Measurements from ENCODE around the gene PLET1. TPM values are rescaled to one million over a fixed set of nuclear protein-coding genes. Genes with fewer than 3 reads are reported as not detected.

PLET1 gene
- total and polyA plus RNA-seq, 4 donors, result not detected

GRCh38 chr11:112300094-112300786, 39.6 kb upstream of the PLET1 start:
- H3K27ac ChIP-seq (ENCODE audit: low read depth in 1 of 2, low read length in 2 of 2), result no peak overlapping the region
- H3K9ac ChIP-seq (ENCODE audit: low read depth in 1 of 2, low read length in 2 of 2), result no peak overlapping the region
- H3K36me3 ChIP-seq (ENCODE audit: control insufficient read depth in 4 of 4, insufficient read depth in 3 of 4, low read depth in 1 of 4, low read length in 3 of 4), result no peaks in the 10 kb centered on the region
- no peak for DNase-seq (ENCODE audit: low spot score)
- H3K4me1 ChIP-seq (ENCODE audit: control insufficient read depth in 4 of 4, insufficient read depth in 4 of 4, low read length in 3 of 4), result peaks cover 0 to 7% (median 3%) of the 10 kb centered on the region in 4 donors
- WGBS, result 89% methylated on average over 17 of the region's 17 CpGs
- H3K27me3 ChIP-seq (ENCODE audit: control insufficient read depth in 4 of 4, insufficient read depth in 4 of 4, low read length in 3 of 4), result no peaks in the 10 kb centered on the region
- no peaks in the 10 kb centered on the region for H3K9me3 ChIP-seq (ENCODE audit: control insufficient read depth in 4 of 4, low read length in 3 of 4)
- TF ChIP-seq, protein P1, sequence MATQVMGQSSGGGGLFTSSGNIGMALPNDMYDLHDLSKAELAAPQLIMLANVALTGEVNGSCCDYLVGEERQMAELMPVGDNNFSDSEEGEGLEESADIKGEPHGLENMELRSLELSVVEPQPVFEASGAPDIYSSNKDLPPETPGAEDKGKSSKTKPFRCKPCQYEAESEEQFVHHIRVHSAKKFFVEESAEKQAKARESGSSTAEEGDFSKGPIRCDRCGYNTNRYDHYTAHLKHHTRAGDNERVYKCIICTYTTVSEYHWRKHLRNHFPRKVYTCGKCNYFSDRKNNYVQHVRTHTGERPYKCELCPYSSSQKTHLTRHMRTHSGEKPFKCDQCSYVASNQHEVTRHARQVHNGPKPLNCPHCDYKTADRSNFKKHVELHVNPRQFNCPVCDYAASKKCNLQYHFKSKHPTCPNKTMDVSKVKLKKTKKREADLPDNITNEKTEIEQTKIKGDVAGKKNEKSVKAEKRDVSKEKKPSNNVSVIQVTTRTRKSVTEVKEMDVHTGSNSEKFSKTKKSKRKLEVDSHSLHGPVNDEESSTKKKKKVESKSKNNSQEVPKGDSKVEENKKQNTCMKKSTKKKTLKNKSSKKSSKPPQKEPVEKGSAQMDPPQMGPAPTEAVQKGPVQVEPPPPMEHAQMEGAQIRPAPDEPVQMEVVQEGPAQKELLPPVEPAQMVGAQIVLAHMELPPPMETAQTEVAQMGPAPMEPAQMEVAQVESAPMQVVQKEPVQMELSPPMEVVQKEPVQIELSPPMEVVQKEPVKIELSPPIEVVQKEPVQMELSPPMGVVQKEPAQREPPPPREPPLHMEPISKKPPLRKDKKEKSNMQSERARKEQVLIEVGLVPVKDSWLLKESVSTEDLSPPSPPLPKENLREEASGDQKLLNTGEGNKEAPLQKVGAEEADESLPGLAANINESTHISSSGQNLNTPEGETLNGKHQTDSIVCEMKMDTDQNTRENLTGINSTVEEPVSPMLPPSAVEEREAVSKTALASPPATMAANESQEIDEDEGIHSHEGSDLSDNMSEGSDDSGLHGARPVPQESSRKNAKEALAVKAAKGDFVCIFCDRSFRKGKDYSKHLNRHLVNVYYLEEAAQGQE (IDR thresholded peaks at IDR 0.05), result no peak
- TF ChIP-seq EGR1 (IDR thresholded peaks at IDR 0.05; ENCODE audit: low read depth in 2 of 2), result no peak
- TF ChIP-seq GABPA (IDR thresholded peaks at IDR 0.05 in 1 of 2, conservative IDR thresholded peaks at IDR 0.05 in 1 of 2), result no peak
- no peak for TF ChIP-seq JUND (IDR thresholded peaks at IDR 0.05)
- TF ChIP-seq SP1 (IDR thresholded peaks at IDR 0.05), result no peak
- TF ChIP-seq YY1 (IDR thresholded peaks at IDR 0.05), result no peak
- no peak for TF ChIP-seq RXRA (IDR thresholded peaks at IDR 0.05)
- TF ChIP-seq FOXA2 (IDR thresholded peaks at IDR 0.05), result no peak
- TF ChIP-seq RAD21 (IDR thresholded peaks at IDR 0.05), result no peak
- TF ChIP-seq, protein P2, sequence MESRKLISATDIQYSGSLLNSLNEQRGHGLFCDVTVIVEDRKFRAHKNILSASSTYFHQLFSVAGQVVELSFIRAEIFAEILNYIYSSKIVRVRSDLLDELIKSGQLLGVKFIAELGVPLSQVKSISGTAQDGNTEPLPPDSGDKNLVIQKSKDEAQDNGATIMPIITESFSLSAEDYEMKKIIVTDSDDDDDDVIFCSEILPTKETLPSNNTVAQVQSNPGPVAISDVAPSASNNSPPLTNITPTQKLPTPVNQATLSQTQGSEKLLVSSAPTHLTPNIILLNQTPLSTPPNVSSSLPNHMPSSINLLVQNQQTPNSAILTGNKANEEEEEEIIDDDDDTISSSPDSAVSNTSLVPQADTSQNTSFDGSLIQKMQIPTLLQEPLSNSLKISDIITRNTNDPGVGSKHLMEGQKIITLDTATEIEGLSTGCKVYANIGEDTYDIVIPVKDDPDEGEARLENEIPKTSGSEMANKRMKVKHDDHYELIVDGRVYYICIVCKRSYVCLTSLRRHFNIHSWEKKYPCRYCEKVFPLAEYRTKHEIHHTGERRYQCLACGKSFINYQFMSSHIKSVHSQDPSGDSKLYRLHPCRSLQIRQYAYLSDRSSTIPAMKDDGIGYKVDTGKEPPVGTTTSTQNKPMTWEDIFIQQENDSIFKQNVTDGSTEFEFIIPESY (IDR thresholded peaks at IDR 0.05), result no peak
- no peak for TF ChIP-seq HNF4A (conservative IDR thresholded peaks at IDR 0.05)
- TF ChIP-seq FOXA1 (IDR thresholded peaks at IDR 0.05), result no peak
- TF ChIP-seq, protein P3, sequence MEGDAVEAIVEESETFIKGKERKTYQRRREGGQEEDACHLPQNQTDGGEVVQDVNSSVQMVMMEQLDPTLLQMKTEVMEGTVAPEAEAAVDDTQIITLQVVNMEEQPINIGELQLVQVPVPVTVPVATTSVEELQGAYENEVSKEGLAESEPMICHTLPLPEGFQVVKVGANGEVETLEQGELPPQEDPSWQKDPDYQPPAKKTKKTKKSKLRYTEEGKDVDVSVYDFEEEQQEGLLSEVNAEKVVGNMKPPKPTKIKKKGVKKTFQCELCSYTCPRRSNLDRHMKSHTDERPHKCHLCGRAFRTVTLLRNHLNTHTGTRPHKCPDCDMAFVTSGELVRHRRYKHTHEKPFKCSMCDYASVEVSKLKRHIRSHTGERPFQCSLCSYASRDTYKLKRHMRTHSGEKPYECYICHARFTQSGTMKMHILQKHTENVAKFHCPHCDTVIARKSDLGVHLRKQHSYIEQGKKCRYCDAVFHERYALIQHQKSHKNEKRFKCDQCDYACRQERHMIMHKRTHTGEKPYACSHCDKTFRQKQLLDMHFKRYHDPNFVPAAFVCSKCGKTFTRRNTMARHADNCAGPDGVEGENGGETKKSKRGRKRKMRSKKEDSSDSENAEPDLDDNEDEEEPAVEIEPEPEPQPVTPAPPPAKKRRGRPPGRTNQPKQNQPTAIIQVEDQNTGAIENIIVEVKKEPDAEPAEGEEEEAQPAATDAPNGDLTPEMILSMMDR (IDR thresholded peaks at IDR 0.05; ENCODE audit: low read depth, low read length, missing input control), result no peak
- no peak for TF ChIP-seq TAF1 (conservative IDR thresholded peaks at IDR 0.05)
- no peak for TF ChIP-seq NR2F2 (IDR thresholded peaks at IDR 0.05)
- TF ChIP-seq HNF4G (IDR thresholded peaks at IDR 0.05), result no peak
- TF ChIP-seq, protein P4, sequence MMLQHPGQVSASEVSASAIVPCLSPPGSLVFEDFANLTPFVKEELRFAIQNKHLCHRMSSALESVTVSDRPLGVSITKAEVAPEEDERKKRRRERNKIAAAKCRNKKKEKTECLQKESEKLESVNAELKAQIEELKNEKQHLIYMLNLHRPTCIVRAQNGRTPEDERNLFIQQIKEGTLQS (IDR thresholded peaks at IDR 0.05), result no peak
- TF ChIP-seq, protein P5, sequence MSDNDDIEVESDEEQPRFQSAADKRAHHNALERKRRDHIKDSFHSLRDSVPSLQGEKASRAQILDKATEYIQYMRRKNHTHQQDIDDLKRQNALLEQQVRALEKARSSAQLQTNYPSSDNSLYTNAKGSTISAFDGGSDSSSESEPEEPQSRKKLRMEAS (IDR thresholded peaks at IDR 0.05), result no peak
- H3K4me3 ChIP-seq (ENCODE audit: low read depth in 1 of 3, low read length in 3 of 3), result no peak overlapping the region
